ENCODE results near the gene AMFR. TPM values are rescaled to one million over a fixed set of nuclear protein-coding genes. Genes with fewer than 3 reads are reported as not detected.
A peak's percentile ranks its signal among the peaks of the same experiment; 100 is the strongest.

Gene AMFR
- total RNA-seq, 3 donors from 2014 or later (not counting 1 experiment from before 2014, with no cell fraction given): 58.4 to 87.1 (median 71.7) TPM

DNA sequence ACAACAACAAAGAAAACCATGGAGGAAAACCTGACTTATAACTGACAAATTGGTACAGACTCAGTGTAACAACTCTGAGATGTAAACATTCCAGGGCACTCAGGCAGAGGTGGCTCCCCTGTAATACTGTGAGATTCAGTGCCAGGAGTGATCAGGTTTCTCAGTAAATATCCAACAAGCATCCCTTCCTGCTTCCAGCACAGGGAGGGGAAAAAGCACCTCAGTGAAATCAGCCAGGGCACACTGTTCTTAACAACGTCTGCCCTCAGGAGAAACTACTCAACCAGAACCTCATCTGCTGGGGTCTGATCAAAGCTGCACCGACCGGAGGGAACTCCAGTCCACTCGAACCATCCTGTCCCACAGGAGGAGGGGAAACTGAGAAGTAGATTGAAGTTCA is 52.3 kb downstream of the AMFR start:
- no peak for DNase-seq
- Mint-ChIP-seq H3K4me1 (peaks cover 6 to 12% of the 10 kb centered on the region in 2 donors), H3K36me3 (no peaks in the 10 kb centered on the region), H3K27me3 (ENCODE audit: low read depth in 2 of 2) (no peaks in the 10 kb centered on the region), H3K4me3 (no peak overlapping the region), H3K9me3 (no peaks in the 10 kb centered on the region), H3K27ac (no peak overlapping the region)
- ATAC-seq: no peak
- peaks cover 17% of the 10 kb centered on the region for H3K36me3 ChIP-seq (ENCODE audit: control insufficient read depth, insufficient read depth, low read length)
- H3K4me1 ChIP-seq (ENCODE audit: control insufficient read depth, insufficient read depth, low read length): no peaks in the 10 kb centered on the region
- H3K27me3 ChIP-seq (ENCODE audit: control insufficient read depth, insufficient read depth, low read length): no peaks in the 10 kb centered on the region
- H3K9me3 ChIP-seq (ENCODE audit: control insufficient read depth, insufficient read depth, low read length): no peaks in the 10 kb centered on the region
- H3K4me3 ChIP-seq (ENCODE audit: low read length): no peak overlapping the region
- TF ChIP-seq, protein P1, sequence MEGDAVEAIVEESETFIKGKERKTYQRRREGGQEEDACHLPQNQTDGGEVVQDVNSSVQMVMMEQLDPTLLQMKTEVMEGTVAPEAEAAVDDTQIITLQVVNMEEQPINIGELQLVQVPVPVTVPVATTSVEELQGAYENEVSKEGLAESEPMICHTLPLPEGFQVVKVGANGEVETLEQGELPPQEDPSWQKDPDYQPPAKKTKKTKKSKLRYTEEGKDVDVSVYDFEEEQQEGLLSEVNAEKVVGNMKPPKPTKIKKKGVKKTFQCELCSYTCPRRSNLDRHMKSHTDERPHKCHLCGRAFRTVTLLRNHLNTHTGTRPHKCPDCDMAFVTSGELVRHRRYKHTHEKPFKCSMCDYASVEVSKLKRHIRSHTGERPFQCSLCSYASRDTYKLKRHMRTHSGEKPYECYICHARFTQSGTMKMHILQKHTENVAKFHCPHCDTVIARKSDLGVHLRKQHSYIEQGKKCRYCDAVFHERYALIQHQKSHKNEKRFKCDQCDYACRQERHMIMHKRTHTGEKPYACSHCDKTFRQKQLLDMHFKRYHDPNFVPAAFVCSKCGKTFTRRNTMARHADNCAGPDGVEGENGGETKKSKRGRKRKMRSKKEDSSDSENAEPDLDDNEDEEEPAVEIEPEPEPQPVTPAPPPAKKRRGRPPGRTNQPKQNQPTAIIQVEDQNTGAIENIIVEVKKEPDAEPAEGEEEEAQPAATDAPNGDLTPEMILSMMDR (IDR thresholded peaks at IDR 0.05): no peak
- no peak overlapping the region for H3K27ac ChIP-seq (ENCODE audit: low read length)
- WGBS (ENCODE audit: insufficient coverage): 87% methylated on average over 4 of the region's 4 CpGs
- intact Hi-C loops (cut with micrococcal nuclease): no loop called here

DNA sequence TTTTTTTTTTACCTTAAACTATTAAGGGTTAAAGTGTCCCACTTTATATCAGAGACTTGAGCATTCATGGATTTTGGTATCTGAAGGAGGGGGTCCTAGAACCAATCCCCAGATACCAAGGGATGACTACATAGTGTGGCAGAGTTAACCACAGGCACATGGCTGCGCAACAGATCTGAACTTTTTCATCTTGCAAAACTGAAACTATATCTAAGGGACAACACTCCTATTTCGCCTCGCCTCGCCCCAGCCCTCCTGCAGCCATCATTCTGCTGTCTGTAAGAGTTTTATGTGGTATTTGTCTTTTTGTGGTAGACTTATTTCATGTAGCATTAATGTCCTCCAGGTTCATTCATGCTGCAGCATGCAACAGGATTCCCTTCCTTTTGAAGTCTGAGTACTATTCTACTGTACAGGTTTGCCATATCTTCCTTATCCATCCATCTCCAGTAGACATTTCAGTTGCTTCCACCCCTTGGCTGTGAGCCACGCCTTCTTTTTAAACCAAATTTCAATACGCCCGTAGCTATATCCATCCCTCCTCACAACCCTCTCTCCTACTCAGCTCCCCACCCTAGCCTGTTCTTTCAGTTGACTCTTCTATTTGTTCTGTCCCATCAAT is 53.2 kb downstream of the AMFR start:
- peaks cover 26% of the 10 kb centered on the region for H3K36me3 ChIP-seq (ENCODE audit: control insufficient read depth, insufficient read depth, low read length)
- H3K27me3 Mint-ChIP-seq (ENCODE audit: low read depth in 2 of 2): no peaks in the 10 kb centered on the region

DNA sequence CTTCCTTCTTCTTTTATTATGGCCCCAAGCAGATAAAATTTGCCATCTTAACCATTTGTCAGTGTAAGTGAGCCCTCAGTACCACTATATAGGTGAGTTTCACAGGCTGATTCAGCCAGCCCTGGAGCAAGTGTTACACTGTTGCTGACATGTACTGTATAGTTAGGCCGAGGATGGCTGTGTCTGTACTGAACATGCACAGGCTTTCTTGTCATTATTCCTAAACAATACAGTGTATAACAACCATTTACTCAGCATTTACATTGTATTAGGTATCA is 53.7 kb downstream of the AMFR start:
- intact Hi-C loops (cut with micrococcal nuclease): no loop called here
- H3K9me3 Mint-ChIP-seq: no peaks in the 10 kb centered on the region

More for the DNA sequence above, 53.2 kb downstream of the AMFR start:
- 82% methylated on average over 4 of the region's 7 CpGs for WGBS (ENCODE audit: insufficient coverage)
- H3K9me3 Mint-ChIP-seq: no peaks in the 10 kb centered on the region
- no peaks in the 10 kb centered on the region for H3K36me3 Mint-ChIP-seq
- H3K4me3 Mint-ChIP-seq: no peak overlapping the region
- Histone ChIP-seq H3K4me1 (ENCODE audit: control insufficient read depth, insufficient read depth, low read length) (no peaks in the 10 kb centered on the region), H3K27me3 (ENCODE audit: control insufficient read depth, insufficient read depth, low read length) (no peaks in the 10 kb centered on the region), H3K9me3 (ENCODE audit: control insufficient read depth, insufficient read depth, low read length) (no peaks in the 10 kb centered on the region), H3K4me3 (ENCODE audit: low read length) (no peak overlapping the region), H3K27ac (ENCODE audit: low read length) (no peak overlapping the region)
- ATAC-seq: peak in 1 of 3 donors; percentile 51
- DNase-seq: peak in 1 of 2 donors; percentile 38
- peaks cover 6 to 12% of the 10 kb centered on the region in 2 donors for H3K4me1 Mint-ChIP-seq
- peak overlapping the region in 1 of 2 donors; percentile 15 for H3K27ac Mint-ChIP-seq
- intact Hi-C loops (cut with micrococcal nuclease): no loop called here
- TF ChIP-seq, protein P1 (IDR thresholded peaks at IDR 0.05): no peak

More for the DNA sequence above, 53.7 kb downstream of the AMFR start:
- H3K4me3 ChIP-seq (ENCODE audit: low read length): no peak overlapping the region
- 100% methylated on average over 1 of the region's 1 CpG for WGBS (ENCODE audit: insufficient coverage)
- H3K27me3 ChIP-seq (ENCODE audit: control insufficient read depth, insufficient read depth, low read length): no peaks in the 10 kb centered on the region
- no peaks in the 10 kb centered on the region for H3K36me3 Mint-ChIP-seq
- peaks cover 6 to 12% of the 10 kb centered on the region in 2 donors for H3K4me1 Mint-ChIP-seq
- no peak for ATAC-seq
- H3K27me3 Mint-ChIP-seq (ENCODE audit: low read depth in 2 of 2): no peaks in the 10 kb centered on the region
- H3K4me3 Mint-ChIP-seq: no peak overlapping the region
- no peaks in the 10 kb centered on the region for H3K4me1 ChIP-seq (ENCODE audit: control insufficient read depth, insufficient read depth, low read length)
- peaks cover 31% of the 10 kb centered on the region for H3K36me3 ChIP-seq (ENCODE audit: control insufficient read depth, insufficient read depth, low read length)
- DNase-seq: no peak
- no peak overlapping the region for H3K27ac ChIP-seq (ENCODE audit: low read length)
- TF ChIP-seq, protein P1 (IDR thresholded peaks at IDR 0.05): no peak
- H3K27ac Mint-ChIP-seq: no peak overlapping the region
- no peaks in the 10 kb centered on the region for H3K9me3 ChIP-seq (ENCODE audit: control insufficient read depth, insufficient read depth, low read length)
